GM19438 (cell line): Measurements from ENCODE around the gene MIPOL1.
"Not testable (repeated sequence)": the region's sequence is repeated elsewhere in the genome, so short reads cannot be mapped to it uniquely, and the experiment has no call there.

Experiments
- ATAC-seq: cut with Tn5 transposase; IDR thresholded peaks from one replicate; pipeline ENCODE4 v1.9.1; 2021; ENCODE audit warnings: low read depth; ENCODE audit not compliant: unreplicated experiment

Gene MIPOL1

GRCh38 chr14:37497422-37497821 is 299.7 kb downstream of the MIPOL1 start:
- no peak for ATAC-seq

GRCh38 chr14:37501877-37502276 is 304.1 kb downstream of the MIPOL1 start:
- ATAC-seq = no peak

- no peak for ATAC-seq
Measured at GRCh38 chr14:37508503-37508902, 310.8 kb downstream of the MIPOL1 start.

- ATAC-seq = no peak
Measured at GRCh38 chr14:37512173-37512572, 314.4 kb downstream of the MIPOL1 start.

- ATAC-seq = no peak
Measured at GRCh38 chr14:37515771-37516170, 318.0 kb downstream of the MIPOL1 start.

- ATAC-seq = no peak
Measured at GRCh38 chr14:37526994-37527393, 329.3 kb downstream of the MIPOL1 start.

- no peak for ATAC-seq
Measured at GRCh38 chr14:37539992-37540391, 342.3 kb downstream of the MIPOL1 start.

GRCh38 chr14:37544407-37544806 is 346.7 kb downstream of the MIPOL1 start:
- ATAC-seq = no peak

- no peak for ATAC-seq
Measured at GRCh38 chr14:37545174-37545573, 347.4 kb downstream of the MIPOL1 start.

- ATAC-seq = no peak
Measured at GRCh38 chr14:37546621-37547447, 349.1 kb downstream of the MIPOL1 start.

GRCh38 chr14:37550511-37550910 is 352.8 kb downstream of the MIPOL1 start:
- ATAC-seq = no peak

GRCh38 chr14:37551119-37551518 is 353.4 kb downstream of the MIPOL1 start:
- ATAC-seq = no peak

- no peak for ATAC-seq
Measured at GRCh38 chr14:37553935-37554550, 356.3 kb downstream of the MIPOL1 start.

- not testable (repeated sequence) for ATAC-seq
Measured at GRCh38 chr14:37555596-37555995, 357.9 kb downstream of the MIPOL1 start.

GRCh38 chr14:37558740-37559139 is 361.0 kb downstream of the MIPOL1 start:
- no peak for ATAC-seq

GRCh38 chr14:37559386-37559785 is 361.6 kb downstream of the MIPOL1 start:
- no peak for ATAC-seq

- no peak for ATAC-seq
Measured at GRCh38 chr14:37563189-37563588, 365.5 kb downstream of the MIPOL1 start.

- ATAC-seq = no peak
Measured at GRCh38 chr14:37565550-37565949, 367.8 kb downstream of the MIPOL1 start.

- no peak for ATAC-seq
Measured at GRCh38 chr14:37566811-37567371, 369.2 kb downstream of the MIPOL1 start.

- no peak for ATAC-seq
Measured at GRCh38 chr14:37569729-37570128, 372.0 kb downstream of the MIPOL1 start.

- ATAC-seq = no peak
Measured at GRCh38 chr14:37571391-37571790, 373.7 kb downstream of the MIPOL1 start.

- ATAC-seq = no peak
Measured at GRCh38 chr14:37573356-37573755, 375.6 kb downstream of the MIPOL1 start.
